GM18907 (cell line): ENCODE measurements around the gene DRC3.
"Not testable (repeated sequence)": the region's sequence is repeated elsewhere in the genome, so short reads cannot be mapped to it uniquely, and the experiment has no call there.

Experiments used
- ATAC-seq: cut with Tn5 transposase; IDR thresholded peaks from one replicate; pipeline ENCODE4 v1.9.1; 2021; ENCODE audit warnings: mild to moderate bottlenecking, moderate library complexity; ENCODE audit not compliant: unreplicated experiment

The DRC3 gene

GRCh38 chr17:17990282-17990681 lies 17.6 kb downstream of the DRC3 start:
- no peak for ATAC-seq

GRCh38 chr17:17993366-17993765 lies 20.7 kb downstream of the DRC3 start:
- ATAC-seq: no peak

- ATAC-seq: no peak
Measured at GRCh38 chr17:17993852-17994251, 21.2 kb downstream of the DRC3 start.

GRCh38 chr17:17994271-17995069 lies 21.8 kb downstream of the DRC3 start:
- no peak for ATAC-seq

GRCh38 chr17:17995887-17996286 lies 23.2 kb downstream of the DRC3 start:
- not testable (repeated sequence) for ATAC-seq

- ATAC-seq: no peak
Measured at GRCh38 chr17:17998934-17999333, 26.3 kb downstream of the DRC3 start.

GRCh38 chr17:17999364-18000029 lies 26.8 kb downstream of the DRC3 start:
- ATAC-seq: no peak

GRCh38 chr17:18000030-18000408 lies 27.4 kb downstream of the DRC3 start:
- no peak for ATAC-seq

GRCh38 chr17:18002171-18002570 lies 29.5 kb downstream of the DRC3 start:
- ATAC-seq: no peak

GRCh38 chr17:18004345-18004744 lies 31.7 kb downstream of the DRC3 start:
- no peak for ATAC-seq

GRCh38 chr17:18004884-18005305 lies 32.2 kb downstream of the DRC3 start:
- ATAC-seq: no peak

- ATAC-seq: no peak
Measured at GRCh38 chr17:18005496-18005895, 32.8 kb downstream of the DRC3 start.

- no peak for ATAC-seq
Measured at GRCh38 chr17:18006495-18007239, 34.0 kb downstream of the DRC3 start.

- no peak for ATAC-seq
Measured at GRCh38 chr17:18008496-18009268, 36.0 kb downstream of the DRC3 start.

- ATAC-seq: no peak
Measured at GRCh38 chr17:18009609-18010420, 37.2 kb downstream of the DRC3 start.

- no peak for ATAC-seq
Measured at GRCh38 chr17:18011286-18011685, 38.6 kb downstream of the DRC3 start.

GRCh38 chr17:18014006-18014405 lies 41.3 kb downstream of the DRC3 start:
- ATAC-seq: no peak

- ATAC-seq: no peak
Measured at GRCh38 chr17:18015593-18015992, 42.9 kb downstream of the DRC3 start.

- ATAC-seq: no peak
Measured at GRCh38 chr17:18016426-18016825, 43.8 kb downstream of the DRC3 start.

GRCh38 chr17:18017958-18018357 lies 45.3 kb downstream of the DRC3 start:
- no peak for ATAC-seq
